NCI-H748 (cell line): ENCODE data around the gene PRMT2.

ENCODE experiments used
- DNase-seq: peaks from one replicate; lab custom pipeline; 2025; ENCODE audit not compliant: unreplicated experiment; lab: John Stamatoyannopoulos, UW

Gene PRMT2

GRCh38 chr21:46635324-46636180 is at the start of gene PRMT2:
Gene PRMT2 (plus strand): TSS chr21:46635674. CDS start chr21:46636952, 1,278 bp downstream.
- peak; percentile 96 for DNase-seq

DNA sequence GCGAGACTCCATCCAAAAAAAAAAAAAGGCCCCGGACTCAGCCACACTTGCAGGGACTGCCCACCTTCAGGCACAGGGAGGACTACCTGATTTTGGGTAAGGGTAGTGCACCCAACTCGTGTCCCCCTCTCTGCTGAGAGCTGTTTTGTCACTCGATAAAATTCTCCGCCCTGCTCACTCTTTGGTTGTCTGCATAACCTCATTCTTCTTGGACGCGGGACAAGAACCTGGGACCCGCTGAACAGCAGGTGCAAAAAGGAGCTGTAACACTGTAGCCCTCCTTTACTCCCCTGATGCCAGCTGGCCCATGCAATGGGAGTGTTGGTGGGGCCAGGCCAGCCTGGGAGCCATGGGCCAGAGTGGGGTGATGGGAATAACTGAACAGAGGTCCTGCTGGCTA is 41.2 kb upstream of the PRMT2 start:
- DNase-seq, result no peak

DNA sequence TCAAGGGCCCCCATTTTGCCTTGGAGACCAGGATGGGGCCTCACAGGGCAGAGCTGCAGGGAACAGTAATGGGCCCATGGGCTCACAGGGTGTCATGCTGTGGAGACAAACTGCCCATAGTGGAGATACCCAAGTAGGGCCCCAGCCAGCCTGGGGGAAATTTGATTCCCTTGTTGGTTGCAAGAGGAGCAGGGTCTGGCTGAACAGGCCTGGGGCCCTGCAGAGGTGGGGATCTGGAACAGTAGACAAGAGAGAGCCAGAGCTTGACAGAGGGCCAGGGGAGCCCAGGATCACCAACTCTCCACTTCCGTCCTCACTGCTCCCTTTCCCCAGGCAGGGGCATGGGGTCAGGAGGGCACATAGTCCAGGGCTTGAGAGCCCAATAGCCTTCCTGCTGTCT is 39.3 kb upstream of the PRMT2 start:
- DNase-seq, result no peak

GRCh38 chr21:46597031-46597430 is 38.4 kb upstream of the PRMT2 start:
- no peak for DNase-seq

GRCh38 chr21:46597896-46598343 is 37.6 kb upstream of the PRMT2 start:
- DNase-seq, result no peak

GRCh38 chr21:46598581-46599572 is 36.6 kb upstream of the PRMT2 start:
- peak; percentile 47 for DNase-seq

- no peak for DNase-seq
These were observed 35.2 kb upstream of the PRMT2 start for GRCh38 chr21:46600305-46600704.

GRCh38 chr21:46600978-46601377 is 34.5 kb upstream of the PRMT2 start:
- no peak for DNase-seq

GRCh38 chr21:46603228-46603627 is 32.2 kb upstream of the PRMT2 start:
- no peak for DNase-seq

- peak; percentile 11 for DNase-seq
These were observed 31.0 kb upstream of the PRMT2 start for GRCh38 chr21:46604329-46604974.

GRCh38 chr21:46604975-46605766 is 30.3 kb upstream of the PRMT2 start, which contains the start of gene S100B:
Gene S100B (minus strand): TSS chr21:46605082. CDS start chr21:46602415, 2,667 bp downstream.
- DNase-seq, result peak; percentile 13

DNA sequence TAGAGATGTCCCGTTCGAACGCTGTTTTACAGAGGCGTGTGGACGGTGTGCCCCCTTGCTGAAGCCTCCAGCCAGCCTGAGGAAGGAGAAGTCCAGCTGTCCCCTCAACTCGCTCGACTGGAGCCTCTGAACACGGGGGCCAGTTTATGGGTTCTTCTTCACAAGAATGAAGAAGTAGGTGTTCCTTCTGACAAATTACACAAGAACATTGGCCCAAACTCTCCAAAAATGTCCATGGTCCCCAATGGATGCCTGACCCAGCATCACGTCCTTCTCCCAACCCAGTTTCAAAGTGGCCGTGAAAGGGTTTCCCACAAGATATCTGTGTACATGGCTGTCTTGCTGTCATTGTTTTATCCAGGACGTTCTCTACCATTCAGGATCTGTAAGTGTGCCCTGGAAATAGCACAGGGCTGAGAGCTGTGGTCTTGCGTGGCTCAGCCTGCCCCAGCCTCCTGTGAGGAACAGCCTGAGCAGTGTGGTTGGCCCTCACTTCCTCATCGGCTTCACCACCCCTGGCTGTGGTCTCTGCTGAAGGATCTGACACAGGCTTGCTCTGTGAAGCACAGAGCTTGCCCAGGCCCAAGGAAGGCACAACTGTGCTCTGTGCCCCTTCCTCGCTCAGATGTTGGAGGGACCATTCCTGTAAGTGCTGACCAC is 29.6 kb upstream of the PRMT2 start:
- DNase-seq, result no peak

DNA sequence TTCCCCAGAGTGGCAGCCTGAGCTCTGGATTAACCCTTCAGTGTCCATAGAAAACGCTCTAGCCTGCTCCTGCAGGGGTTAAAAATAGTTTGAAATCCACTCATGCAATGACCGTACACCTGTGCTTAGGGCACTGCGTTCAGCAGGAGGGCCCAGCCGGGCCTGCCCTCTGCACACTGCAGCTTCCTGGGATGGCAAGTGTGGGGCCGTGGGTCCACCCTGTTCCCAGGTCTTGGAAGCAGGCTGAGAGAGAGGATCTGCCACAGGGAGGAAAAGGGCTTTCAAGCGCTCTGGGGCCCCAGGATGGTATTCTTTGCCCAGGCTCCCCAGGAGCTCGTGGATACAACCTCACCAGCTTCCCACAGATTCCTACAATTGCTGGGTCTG is 29.1 kb upstream of the PRMT2 start:
- DNase-seq, result no peak

DNA sequence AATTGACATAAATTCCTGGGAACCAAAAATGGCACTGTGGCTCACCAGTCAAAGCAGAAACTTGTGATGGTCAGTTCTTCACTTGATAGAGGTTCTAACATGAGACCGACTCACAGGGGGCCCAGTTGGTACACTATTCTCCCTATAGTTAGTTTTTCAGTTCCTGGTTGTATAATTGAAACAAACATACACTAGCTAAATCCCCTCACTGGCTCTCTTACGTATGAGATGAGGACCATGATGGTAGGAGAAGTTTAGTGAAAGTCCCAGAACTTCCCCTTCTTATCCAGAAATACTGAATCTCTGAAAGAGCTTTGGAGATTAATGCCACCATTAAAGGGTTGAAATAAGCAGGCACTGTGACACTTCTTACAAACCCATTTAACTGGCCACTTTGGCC is 27.8 kb upstream of the PRMT2 start:
- DNase-seq, result no peak

DNA sequence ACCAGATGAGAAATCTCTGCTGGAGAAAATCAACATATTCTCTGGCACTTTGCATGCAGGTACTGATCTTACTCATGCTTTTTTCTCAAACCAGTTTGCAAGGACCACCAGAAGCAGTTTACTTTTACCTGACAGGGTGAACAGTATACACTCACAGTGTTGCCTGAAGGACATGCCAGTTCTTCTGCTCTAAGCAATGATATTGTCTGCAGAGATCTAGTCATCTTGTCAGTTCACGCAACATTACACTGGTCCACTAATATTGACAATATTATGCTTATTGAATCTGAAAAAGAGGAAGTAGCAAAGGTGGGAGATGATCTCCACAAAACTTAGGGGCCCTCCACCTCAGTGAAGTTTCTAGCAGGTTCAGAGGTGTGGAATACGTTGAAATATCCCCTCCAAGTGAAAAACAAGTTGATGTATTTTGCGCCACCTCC is 26.8 kb upstream of the PRMT2 start:
- DNase-seq, result no peak

DNA sequence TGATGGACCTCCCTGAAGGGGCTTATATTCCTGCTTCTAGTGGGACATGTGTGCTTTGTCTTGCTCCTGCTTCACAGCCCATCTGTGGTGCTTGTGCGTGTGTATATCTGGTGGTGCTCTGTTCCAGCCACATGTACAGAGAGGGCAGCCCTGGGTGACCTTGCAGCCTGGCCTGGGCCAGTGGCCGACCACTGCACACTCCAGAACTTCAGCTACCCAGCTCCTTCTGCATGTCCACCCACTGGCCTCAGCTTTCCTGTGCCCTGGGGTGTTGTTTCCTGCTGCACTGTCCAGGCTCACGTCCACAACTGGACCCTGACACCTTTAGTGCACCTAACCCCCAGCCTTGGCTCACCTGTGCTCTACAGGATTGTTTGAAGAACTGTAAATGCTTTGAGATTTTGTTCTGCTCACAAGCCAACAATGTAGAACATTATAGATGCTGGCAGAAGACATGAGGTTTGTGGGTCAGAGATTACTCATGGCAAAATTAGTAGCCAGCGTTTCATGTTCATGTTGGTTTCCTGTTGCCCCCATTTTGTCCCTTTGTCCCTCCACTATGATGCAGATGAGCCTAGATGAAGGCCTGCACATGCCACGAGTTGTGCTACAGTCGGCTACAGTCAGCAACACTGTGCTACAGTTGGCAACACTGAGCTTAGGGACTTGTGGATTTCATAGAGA is 25.3 kb upstream of the PRMT2 start:
- DNase-seq, result no peak

DNA sequence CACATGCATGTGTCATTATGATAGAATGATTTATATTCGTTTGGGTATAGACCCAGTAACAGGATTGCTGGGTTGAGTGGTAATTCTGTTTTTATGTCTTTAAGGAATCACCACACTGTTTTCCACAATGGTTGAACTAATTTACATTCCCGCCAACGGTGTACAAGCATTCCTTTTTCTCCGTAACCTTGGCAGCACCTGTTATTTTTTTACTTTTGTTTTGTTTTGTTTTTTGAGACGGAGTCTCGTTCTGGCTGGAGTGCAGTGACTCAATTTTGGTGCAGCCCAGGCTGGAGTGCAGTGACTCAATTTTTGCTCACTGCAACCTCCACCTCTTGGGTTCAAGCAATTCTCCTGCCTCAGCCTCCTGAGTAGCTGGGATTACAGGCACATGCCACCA is 22.1 kb upstream of the PRMT2 start:
- no peak for DNase-seq

- no peak for DNase-seq
These were observed 19.4 kb upstream of the PRMT2 start for GRCh38 chr21:46616050-46616449.

DNA sequence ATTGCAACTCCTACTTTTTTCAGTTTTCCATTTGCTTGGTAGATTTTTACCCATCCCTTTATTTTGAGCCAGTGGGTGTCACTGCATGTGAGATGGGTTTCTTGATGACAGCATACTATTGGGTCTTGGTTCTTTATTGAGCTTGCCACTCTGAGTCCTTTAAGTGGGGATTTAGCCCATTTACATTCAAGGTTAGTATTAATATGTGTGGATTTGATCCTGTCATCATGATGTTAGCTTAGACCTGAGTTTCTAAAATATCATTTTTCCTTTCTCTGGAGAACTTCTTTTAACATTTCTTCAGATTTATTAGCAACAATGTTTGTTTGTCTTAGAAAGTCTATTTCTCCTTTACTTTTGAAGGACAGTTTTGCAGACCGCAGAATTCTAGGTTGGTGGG is 18.8 kb upstream of the PRMT2 start:
- DNase-seq, result no peak
